GM12874 (cell line): Measurements from ENCODE around the gene EAF1.

Source experiments
- CTCF ChIP-seq: IDR thresholded peaks from 2 replicates; pipeline ENCODE4 v1.5.1; 2011; ENCODE audit warnings: low read depth, mild to moderate bottlenecking, control low read depth, low read length, moderate library complexity; ENCODE audit not compliant: insufficient read depth

EAF1 gene

GRCh38 chr3:15438983-15439382 is 11.6 kb downstream of the EAF1 start:
- TF ChIP-seq CTCF, result no peak

GRCh38 chr3:15439476-15439875 is 12.1 kb downstream of the EAF1 start:
- TF ChIP-seq CTCF, result no peak

- no peak for TF ChIP-seq CTCF
Measured at GRCh38 chr3:15440891-15441290, 13.5 kb downstream of the EAF1 start.

GRCh38 chr3:15443826-15444524 is 16.6 kb downstream of the EAF1 start:
- no peak for TF ChIP-seq CTCF

- TF ChIP-seq CTCF, result no peak
Measured at GRCh38 chr3:15449489-15450224, 22.3 kb downstream of the EAF1 start.

- no peak for TF ChIP-seq CTCF
Measured at GRCh38 chr3:15450438-15451215, 23.2 kb downstream of the EAF1 start.
